Erythroblast (primary cell): ENCODE data around the gene RPL10.

Experiments
- DNase-seq, 2 experiments: peaks; one replicate each; lab custom pipeline; 2025; lab: John Stamatoyannopoulos, UW
- GATA1 ChIP-seq: IDR thresholded peaks from 2 replicates; pipeline ENCODE4 v1.6.1; 2011; ENCODE audit warnings: low read depth, mild to moderate bottlenecking, control low read depth, low read length, moderate library complexity
- POLR2A ChIP-seq: IDR thresholded peaks from 2 replicates; pipeline ENCODE4 v1.6.1; 2011; ENCODE audit warnings: mild to moderate bottlenecking, low read length

The RPL10 gene

DNA sequence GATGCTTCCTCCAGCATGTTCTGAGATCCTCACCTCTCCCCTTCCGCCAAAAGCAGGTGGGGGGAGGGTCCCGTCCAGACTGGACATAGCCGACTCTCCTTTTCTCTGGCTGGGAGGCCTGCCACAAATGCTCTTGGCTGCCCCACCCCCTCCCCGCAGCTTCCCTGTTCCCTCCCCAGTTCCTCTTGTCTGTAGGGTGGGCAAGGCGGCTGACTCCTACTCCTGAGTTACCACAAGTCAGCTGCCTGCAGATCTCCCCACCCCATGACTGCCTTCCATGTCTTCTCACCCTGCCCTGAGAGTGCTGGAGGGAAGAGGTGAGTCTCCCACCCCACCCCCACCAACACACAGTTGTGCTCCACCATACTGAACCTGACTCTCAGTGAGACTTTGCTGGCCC lies 33.2 kb downstream of the RPL10 start:
- no peak for DNase-seq
- no peak for TF ChIP-seq GATA1

DNA sequence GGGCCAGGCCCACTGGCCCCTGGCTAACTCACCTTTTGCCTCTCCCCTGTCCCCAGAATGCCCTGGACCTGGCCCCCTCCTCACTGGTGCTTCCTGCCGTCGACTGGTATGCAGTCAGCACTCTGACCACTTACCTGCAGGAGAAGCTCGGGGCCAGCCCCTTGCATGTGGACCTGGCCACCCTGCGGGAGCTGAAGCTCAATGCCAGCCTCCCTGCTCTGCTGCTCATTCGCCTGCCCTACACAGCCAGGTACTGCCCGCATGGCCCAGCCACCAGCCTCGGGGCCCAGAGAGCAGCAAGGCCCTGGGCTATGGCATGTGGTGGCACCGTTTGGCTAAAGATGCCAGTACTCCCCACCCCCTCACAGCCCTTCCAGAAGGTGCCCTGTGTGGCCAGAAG lies 34.0 kb downstream of the RPL10 start:
- DNase-seq = no peak
- TF ChIP-seq POLR2A (no peak), GATA1 (no peak)

DNA sequence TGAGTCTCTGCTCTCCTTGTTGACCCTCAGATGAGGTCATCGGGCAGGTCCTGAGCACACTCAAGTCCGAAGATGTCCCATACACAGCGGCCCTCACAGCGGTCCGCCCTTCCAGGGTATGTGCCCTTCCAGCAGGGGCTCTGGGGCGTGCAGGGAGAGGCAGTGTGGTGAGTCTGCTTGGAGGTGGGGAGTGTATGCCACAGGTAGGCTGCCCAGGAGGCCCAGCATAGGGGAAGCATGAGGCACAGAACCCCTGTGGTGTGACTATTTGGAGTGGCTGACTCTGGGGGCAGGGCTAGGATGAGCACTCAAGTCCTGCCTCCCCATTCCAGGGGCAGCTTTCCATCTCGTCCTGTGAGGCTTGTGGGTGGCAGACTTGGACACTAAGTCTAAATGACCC lies 35.4 kb downstream of the RPL10 start:
- TF ChIP-seq GATA1 = no peak
- no peak for TF ChIP-seq POLR2A
- DNase-seq = no peak

DNA sequence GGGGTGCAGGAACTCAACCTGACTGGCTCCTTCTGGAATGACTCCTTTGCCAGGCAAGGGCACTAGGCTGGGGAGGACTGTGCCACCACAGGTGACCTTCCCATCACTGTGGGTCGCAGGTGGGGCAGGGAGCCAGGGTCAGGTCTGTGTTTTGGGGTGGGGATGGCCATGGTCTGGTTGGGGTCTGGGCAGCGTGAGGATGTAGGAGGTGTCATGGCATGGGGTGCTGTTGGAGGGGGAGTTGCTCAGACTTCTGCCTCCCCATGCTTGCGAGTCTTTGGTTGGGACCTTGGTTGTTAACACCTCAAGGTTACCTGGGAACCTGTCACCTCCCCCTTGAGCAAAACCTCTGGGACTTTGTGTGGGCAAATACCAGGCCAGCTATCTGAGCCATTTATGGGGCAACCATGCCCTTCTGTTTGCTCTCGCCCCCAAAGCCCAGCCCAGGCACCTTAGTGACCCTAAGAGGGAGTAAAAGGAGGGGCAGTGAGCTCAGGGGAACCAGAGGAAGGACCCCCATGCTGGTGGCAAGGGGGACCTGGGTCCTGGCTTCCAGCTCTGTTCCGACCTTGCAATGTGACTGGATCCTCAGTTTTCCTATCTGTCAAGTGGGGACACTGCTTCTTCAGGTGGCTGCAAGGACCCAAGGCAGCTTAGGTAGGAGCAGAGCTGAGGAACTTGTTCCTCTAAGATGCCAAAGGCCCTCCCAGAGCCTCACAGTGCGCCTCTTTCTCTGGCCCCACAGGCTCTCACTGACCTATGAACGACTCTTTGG lies 36.4 kb downstream of the RPL10 start:
- TF ChIP-seq GATA1 (no peak), POLR2A (no peak)
- DNase-seq = no peak

DNA sequence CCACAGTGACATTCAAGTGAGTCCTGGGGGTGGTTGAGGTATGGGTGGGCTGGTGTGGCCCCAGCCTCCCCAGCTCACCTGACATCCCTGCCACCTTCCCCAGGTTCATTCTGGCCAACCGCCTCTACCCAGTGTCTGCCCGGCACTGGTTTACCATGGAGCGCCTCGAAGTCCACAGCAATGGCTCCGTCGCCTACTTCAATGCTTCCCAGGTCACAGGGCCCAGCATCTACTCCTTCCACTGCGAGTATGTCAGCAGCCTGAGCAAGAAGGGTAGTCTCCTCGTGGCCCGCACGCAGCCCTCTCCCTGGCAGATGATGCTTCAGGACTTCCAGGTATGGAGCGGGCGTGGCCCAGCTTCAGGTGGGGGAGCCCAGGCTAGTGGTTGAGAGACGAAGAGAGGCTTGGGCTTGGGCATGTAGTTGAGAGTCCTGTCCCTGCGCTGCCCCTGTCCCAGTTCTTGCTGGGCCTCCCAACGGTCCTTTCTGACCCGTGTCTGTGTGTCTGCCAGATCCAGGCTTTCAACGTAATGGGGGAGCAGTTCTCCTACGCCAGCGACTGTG lies 37.1 kb downstream of the RPL10 start:
- TF ChIP-seq GATA1 (no peak), POLR2A (no peak)
- DNase-seq = no peak

DNA sequence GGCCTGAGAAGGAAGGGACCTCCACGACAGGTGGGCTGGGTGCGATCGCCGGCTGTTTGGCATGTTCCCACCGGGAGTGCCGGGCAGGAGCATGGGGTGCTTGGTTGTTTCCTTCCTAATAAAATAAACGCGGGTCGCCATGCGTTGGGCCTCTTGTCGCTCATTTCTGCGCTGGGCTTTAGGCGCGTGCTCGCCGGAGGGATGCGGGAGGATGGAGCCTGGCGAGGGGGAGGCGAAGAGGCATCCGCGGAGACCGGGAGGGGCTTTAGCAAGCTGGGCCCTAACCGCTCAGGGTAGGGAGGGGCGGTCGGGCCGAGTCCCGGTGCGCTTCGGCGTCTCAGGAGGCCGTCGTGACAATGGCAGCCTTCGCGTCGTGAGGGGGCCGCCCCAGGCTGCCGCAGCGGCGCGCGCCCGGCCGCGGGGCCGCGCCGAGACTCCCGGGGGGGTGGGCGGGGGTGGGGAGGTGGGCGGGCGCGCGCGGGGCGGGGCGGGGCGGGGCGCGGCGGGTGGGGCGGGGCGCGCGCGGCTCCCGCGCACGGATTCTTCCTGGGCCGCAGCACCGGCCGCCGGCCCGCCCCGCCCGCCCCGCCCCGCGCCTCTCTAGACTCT lies 38.3 kb downstream of the RPL10 start:
- no peak for TF ChIP-seq GATA1
- DNase-seq = peak; percentile 77 to 84

DNA sequence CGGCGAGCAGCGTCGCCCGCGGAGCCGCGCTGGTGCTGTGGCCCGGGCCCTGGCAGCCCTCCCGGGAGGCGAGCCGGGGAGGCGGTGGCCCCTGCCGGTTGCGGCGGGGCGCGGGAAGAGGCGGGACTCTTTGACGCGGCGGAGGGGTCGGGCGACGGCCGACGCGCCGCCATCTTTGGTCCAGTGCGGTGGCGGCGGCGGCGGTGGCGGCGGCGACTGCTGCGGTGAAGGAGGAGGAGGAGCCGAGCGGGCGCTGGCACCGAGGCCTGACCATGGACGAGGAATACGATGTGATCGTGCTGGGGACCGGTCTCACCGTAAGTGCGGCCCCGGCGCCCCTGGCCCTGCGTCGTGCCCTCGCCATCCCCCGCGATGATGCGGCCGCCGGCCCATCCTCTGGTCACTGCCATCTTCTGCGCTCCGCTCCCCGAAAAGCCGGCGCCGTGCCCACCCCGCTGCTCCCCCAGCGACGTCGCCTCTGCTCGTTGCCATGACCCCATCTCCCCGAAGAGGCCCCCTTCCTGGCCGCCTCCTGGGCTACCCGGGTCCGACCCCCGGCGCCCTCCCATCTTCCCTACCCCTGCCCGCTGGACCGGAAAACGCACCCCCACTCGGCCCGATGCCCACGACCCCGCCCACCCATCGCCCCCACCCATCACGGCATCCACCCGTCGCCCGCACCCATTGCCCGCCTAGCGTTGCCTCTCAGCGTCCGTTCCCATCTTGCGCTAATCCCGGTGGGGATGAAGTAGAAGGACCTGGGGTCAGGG lies 39.0 kb downstream of the RPL10 start, which contains the start of gene GDI1:
TSS of gene GDI1 (plus strand) at position 172 of the 770 bp plus-strand sequence. CDS start at position 273, 101 bp downstream.
- TF ChIP-seq GATA1 = no peak
- peak; percentile 27 for TF ChIP-seq POLR2A
- DNase-seq = peak; percentile 77 to 84

DNA sequence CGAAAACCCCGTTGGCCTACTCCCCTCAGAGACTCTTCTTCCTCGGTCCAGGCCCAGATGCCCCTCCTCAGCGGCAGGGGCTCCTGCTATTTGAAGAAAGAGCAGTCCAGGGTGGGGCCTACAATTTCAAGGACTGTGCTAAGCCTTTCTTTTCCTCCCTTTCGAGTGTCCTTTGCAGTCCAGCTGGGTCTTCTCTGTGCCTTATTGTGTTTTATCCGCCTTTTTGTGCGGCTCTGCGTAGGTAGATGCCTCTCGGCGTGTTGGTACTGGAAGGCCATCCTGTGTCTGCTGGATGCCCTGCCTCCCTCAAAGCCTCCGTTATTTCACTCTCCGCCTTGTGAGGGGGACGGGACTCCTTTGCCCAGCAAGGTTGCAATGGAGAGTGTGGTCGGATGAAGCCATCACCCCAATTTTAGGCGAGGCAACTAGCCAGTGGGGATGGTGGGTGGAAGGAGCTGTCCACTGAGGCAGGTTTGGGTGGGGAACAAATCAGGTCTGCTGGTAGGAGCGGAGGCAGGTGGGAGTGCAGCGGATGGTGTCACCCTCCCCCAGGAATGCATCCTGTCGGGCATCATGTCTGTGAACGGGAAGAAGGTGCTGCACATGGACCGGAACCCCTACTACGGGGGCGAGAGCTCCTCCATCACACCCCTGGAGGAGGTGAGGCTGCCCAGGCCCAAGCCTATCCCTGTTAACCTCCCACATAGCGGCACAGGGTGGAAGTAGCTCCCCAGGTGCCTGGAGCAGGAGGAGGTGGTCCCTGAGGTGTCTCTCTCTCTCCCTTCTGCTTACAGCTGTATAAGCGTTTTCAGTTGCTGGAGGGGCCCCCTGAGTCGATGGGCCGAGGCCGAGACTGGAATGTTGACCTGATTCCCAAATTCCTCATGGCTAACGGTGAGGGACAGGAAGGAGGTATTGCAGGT lies 40.1 kb downstream of the RPL10 start:
- DNase-seq = no peak
- TF ChIP-seq POLR2A (no peak), GATA1 (no peak)

DNA sequence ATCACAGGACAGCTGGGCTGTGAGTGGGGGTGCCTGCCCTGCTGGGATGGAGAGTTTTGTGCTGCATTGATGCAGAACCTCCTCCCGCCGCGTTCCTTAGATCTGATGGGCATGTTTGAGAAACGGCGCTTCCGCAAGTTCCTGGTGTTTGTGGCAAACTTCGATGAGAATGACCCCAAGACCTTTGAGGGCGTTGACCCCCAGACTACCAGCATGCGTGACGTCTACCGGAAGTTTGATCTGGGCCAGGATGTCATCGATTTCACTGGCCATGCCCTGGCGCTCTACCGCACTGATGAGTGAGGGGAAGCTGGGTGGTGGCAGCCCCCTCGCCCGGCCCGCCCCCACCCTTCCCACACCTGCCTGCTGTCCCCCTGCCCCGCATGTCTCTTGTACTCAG lies 41.7 kb downstream of the RPL10 start:
- DNase-seq = no peak
- no peak for TF ChIP-seq POLR2A
- TF ChIP-seq GATA1 = no peak

DNA sequence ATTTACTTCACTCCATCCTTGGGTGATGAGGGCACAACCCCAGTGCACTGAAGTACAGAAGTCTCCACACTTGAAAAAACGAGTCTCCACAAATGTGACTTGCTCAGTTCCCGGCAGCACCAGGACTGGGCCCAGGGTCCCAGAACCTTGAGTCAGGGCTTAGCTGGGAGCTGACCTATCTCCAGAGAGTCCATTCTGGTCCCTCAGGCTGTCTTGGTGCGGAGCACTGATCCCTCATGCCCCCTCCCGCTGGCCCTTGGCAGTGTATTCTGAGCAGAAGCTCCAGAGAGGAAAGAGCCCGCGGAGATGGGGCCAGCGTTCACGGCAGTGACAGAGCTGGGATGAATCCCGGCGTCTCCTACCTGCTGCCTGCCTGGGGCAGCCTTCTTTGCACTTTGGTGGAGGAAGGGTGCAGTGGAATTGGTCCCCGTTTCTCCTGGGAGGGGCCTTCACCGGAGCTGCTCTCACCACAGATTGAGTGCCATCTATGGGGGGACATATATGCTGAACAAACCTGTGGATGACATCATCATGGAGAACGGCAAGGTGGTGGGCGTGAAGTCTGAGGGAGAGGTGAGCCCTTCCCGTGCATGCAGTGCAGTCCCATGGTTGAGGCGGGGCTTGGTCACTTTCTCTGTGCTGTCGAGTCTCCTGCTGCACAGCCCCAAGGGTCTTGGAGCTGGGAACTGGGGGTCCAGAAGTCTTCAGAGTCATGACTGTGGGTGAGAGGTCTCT lies 42.6 kb downstream of the RPL10 start:
- TF ChIP-seq POLR2A = no peak
- TF ChIP-seq GATA1 = no peak
- DNase-seq = no peak

DNA sequence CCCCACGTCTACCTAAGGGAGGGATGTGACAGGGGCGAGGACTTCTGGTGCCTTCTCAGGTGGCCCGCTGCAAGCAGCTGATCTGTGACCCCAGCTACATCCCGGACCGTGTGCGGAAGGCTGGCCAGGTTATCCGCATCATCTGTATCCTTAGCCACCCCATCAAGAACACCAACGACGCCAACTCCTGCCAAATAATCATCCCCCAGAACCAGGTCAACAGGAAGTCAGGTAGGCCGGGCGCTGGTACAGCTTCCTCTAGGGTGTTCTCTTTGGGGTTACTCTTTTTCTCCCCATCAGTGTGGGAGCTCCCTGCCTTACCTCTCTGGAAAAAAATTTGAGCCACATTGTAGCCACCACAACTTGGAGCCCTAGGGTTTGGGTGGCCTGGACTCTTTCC lies 43.4 kb downstream of the RPL10 start:
- TF ChIP-seq GATA1 = no peak
- TF ChIP-seq POLR2A = no peak
- no peak for DNase-seq

DNA sequence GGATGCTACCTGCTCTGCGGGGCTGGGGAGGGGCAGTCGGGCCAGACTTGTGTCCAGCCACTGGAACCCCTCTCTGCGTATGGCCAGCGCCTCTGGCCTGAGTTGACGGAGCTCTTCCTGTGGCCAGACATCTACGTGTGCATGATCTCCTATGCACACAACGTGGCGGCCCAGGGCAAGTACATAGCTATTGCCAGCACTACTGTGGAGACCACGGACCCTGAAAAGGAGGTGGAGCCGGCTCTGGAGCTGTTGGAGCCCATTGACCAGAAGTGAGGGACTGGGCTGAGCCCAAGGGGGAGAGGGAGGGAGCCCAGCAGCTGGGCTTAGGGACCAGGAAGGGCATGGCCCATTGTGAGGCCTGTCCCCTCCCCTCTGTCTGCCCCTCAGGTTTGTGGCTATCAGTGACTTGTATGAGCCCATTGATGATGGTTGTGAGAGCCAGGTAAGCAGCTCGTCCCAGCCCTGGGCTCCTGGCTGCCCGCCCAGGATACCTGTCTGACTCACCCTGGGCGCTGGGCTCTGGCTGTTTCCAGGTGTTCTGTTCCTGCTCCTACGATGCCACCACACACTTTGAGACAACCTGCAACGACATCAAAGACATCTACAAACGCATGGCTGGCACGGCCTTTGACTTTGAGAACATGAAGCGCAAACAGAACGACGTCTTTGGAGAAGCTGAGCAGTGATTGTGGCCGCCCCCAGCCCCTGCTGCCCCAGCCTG lies 44.0 kb downstream of the RPL10 start:
- no peak for DNase-seq
- TF ChIP-seq POLR2A = no peak
- TF ChIP-seq GATA1 = no peak
